Brain pericyte (primary cell): Measurements from ENCODE around the gene SPECC1.
"Not testable (repeated sequence)": the region's sequence is repeated elsewhere in the genome, so short reads cannot be mapped to it uniquely, and the experiment has no call there.

Experiments used
- DNase-seq: peaks from one replicate; pipeline ENCODE4 v3.0.0-alpha.2; 2012; ENCODE audit warnings: low read depth, low spot score

SPECC1 gene, protein sequence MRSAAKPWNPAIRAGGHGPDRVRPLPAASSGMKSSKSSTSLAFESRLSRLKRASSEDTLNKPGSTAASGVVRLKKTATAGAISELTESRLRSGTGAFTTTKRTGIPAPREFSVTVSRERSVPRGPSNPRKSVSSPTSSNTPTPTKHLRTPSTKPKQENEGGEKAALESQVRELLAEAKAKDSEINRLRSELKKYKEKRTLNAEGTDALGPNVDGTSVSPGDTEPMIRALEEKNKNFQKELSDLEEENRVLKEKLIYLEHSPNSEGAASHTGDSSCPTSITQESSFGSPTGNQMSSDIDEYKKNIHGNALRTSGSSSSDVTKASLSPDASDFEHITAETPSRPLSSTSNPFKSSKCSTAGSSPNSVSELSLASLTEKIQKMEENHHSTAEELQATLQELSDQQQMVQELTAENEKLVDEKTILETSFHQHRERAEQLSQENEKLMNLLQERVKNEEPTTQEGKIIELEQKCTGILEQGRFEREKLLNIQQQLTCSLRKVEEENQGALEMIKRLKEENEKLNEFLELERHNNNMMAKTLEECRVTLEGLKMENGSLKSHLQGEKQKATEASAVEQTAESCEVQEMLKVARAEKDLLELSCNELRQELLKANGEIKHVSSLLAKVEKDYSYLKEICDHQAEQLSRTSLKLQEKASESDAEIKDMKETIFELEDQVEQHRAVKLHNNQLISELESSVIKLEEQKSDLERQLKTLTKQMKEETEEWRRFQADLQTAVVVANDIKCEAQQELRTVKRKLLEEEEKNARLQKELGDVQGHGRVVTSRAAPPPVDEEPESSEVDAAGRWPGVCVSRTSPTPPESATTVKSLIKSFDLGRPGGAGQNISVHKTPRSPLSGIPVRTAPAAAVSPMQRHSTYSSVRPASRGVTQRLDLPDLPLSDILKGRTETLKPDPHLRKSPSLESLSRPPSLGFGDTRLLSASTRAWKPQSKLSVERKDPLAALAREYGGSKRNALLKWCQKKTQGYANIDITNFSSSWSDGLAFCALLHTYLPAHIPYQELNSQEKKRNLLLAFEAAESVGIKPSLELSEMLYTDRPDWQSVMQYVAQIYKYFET

DNA sequence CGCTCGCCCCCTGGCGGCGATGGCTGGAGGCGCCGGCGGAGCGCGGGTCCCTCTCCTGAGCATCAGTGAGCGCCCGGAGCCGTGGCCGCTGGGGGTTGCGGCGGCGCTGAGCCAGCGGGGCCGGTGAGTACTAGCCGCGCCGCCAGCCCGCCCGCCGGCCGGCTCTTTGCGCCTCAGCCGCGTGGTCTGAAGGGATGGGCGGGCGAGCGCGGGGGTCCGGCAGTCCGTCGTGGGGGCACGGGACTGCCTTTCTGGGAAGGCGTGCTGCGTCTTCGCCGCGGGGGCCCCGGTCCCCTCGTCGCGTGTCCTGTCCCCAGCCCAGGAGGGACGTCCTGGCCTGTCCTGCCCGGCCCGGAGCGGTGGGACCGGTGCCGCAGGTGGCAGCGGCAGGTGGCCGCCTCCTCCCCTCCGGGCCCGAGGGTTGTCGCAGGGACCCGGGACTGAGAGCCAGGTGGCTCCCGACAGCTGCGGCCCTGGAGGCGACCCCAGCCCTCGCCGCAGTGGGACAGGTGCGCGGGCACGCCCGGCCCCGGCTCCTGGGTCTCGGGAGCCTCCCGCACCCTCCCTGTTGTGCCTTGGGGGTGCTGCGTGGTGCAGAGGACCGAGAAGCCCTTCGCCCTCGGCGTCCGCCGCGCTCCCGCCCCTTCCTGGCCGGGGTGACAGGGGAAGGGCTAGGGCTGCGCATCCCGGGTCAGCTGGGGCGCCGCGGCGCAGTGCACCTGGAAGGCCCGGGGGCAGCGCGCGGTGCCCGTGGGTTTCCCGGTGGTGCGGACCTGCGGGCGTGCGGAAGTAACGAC, at the start of gene SPECC1:
Gene SPECC1, plus strand, starts transcription at position 58 of the 797 bp plus-strand sequence. CDS start 87,293 bp downstream, outside the sequence.
- no peak for DNase-seq

DNA sequence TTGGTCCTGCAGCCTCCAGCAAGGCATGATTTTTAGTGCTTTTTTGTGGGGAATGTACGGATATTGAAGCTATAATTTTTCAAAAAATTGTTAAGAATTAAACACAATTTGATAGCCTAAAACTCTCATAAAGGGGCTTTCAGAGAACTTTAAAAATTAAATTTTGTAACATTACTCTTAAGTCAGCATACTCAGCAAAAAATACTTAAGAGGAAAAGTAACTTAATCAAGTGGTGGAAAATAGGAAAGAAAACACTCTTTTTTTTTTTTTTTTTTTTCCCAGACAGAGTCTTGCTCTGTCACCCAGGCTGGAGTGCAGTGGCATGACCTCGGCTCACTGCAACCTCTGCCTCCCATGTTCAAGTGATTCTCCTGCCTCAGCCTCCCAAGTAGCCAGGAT, 46.2 kb upstream of the SPECC1 start:
- DNase-seq = not testable (repeated sequence)

DNA sequence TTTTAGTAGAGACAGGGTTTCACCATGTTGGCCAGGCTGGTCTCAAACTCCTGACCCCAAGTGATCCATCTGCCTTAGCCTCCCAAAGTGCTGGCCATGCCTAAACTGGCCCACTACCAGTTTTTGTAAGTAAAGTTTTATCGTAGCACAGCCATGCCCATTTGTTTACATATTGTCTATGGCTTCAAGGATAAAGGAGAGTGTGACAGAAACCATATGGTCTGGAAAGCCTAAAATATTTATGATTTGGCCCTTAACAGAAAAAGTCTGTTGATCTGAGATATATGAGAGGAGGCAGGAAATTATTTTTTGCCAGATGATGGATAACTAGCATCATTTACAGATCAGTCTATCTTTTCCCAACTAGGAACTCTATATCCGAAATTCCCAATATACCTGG, 36.0 kb upstream of the SPECC1 start:
- DNase-seq = no peak

DNA sequence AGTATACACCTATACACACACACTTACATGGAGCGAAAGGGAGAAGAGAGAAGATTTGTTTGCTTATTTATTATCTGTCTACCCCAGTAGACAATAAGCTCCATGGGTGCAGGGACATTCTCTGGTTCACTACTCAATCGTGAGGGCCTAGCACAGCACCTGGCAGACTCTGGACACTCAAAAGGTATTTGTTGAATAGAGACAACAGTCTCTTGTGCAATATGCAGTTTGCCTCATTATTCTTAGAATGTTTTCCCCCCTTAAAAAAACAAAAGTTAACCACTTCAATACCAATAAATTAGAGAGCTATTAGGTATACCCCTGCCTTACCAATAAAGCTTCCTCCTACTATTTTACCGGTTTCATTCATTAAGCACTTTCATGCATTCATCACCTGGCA, 33.6 kb upstream of the SPECC1 start:
- DNase-seq = no peak

DNA sequence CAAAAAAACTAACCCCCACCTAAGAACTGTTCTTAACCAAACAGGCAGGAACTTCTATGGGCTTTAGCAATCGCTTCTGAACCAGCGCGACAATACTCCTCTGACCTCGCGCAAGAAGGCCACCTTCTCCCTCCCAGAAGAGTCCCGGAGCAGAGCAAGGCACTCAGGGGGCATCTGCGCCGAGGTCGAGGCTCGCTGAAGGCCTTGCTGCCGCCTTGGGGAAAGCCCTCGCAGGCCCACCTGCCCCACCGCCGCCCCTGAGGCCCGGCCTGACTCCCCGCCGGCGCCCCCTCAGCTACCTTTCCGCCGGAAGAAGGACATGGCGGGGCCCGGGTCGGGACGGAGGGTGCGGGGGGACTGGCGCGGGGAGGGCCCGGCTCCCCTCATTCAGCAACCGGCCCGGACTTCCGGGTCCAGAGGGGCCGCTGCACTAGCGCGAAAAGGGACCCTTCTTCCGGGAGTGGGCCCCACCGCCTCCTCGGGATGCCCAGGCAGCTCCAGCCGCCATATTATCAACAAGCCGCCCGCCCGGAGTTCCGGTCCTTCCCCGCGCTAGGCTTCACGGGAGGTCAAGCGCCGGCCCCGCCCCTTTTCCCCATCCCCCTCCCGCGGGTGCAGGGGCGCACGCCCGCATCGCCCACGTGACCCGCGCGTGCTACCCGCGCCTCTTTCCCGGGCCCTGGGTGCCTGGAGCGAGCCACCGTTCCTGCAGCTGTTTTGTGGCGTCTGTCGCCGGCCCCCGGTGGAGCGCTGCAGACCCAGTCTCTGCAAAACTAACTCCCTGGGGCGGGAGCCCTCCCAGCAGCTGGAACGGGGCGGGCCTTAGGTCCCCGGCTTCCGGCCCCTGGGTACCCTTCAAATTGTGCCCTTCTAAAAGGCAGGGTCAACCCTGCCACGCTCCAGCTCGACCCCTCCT, 31.6 kb upstream of the SPECC1 start, which contains the start of gene AKAP10:
Gene AKAP10, minus strand, starts transcription at position 536 of the 916 bp plus-strand sequence. Its CDS starts 149 bp downstream, at position 387.
- DNase-seq = no peak

DNA sequence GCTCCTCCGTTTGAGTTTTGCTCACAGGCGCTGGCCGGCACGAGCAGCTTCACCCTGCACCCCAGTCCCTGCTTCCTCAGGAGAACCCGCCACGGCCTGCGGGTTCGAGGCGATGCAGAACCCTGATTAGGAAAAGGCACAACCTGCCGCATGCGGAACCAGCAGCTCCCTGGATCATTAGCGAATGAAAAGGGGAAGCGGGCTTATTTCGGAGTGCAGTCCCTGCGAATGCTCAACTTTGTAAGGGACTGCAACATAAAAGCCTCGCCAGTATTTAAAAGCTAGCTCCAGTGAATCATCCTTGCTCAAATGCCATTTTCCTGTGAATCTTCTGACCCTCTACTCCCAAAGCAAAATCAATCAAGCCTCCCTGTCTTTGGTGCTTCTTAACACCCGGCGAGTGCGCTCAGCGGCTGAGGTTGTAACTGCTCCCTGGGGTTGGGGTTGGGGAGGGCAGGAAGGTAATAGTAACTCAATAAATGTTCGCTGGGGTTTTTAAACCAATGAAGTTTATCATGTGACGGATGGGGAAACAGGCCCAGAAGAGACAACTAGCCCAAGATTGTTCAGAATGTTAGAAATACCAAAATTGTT, 30.9 kb upstream of the SPECC1 start:
- DNase-seq = no peak

DNA sequence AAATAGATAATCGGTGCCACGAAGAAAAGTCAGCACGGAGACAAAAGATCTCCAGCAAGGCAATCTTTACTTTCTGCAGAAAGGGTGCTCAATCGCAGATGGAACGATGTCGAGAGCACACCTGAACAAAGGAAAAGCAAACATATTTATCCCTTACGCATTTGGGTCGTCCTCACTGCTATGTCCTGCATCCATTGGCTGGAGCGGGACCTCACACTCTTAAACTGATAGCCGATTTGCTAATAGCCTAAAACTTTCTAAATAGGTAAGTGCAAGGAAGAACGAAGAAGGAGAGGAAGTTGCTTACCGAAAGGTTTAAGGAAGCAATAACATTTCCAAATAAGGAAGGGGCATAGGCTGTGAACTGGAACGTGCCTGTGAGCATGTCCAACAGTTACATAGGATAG, 30.4 kb upstream of the SPECC1 start:
- DNase-seq = no peak

DNA sequence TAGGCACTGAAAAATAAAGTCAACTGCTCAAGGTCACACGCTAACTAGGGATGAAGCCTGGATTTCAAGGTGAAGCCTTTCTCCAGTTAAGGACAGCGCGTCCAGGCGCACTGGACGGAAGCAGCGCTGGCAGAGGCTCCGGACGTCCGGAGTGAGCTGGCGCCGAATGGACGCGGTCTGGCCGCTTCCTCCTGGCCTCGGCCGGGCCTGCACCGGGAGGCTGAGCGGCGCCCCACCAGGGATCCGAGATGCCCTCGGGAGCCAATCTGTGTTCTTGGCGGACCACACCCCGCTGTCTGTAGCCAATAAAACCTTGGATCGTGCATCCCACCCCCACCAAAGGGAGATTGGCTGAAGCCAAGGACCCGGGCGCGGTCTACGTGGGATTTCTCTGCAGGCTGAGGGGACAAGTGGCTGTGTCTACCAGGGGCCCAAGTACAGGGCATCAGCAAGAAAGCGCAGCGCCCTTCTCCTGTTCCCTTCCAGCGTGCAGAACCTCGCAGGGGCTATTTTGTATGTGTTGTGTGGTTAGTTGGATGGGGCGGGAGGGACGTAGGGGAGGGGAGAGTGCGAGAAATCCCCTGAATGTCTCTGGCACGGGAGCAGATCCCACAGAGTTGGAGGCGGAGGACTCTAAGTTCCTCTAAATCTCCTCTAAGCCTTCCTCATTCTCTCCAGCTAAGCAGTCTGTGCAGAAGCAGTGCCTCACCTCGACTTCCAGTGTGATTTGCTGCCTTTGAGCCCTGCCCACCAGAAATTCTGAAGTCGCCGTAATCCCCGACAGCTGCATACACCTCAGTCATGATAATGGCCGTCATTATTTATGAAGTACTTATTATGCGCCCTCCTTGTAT, 29.0 kb upstream of the SPECC1 start:
- no peak for DNase-seq

DNA sequence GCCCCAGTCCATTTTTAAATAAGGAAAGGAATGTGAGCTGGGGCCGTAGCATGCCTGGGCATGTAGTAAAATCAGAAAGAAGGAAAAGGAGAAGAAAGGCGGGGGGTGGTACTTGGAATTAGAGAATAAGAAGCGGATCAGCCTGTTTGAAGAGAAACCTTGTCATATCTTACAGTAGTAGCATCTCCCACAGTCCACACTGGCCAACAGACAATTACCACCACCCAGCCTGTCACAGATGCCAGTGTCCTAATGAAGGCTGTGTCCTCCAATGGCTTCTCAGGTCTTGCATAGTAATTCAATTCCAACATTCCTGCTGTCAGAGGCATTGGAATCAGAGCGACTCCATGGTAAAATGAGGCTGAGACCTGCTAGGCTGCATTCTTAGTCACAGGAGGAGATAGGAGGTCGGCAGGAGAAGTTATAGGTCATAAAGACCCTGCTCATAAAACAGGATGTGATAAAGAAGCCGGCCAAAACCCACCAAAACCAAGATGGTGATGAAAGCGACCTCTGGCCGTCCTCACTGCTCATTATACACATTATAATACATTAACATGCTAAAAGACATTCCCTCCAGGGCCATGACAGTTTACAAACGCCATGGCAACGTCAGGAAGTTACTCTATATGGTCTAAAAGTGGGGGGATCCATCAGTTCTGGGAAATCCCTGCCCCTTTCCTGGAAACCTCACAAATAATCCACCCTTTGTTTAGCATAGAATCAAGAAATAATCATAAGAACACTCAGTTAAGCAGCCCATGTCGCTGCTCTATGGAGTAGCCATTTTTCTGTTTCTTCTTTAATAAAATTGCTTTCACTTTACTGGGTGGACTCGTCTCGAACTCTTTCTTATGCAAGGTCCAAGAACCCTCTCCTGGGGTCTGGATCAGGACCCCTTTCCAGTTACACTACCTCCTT, 22.0 kb upstream of the SPECC1 start:
- DNase-seq = no peak

DNA sequence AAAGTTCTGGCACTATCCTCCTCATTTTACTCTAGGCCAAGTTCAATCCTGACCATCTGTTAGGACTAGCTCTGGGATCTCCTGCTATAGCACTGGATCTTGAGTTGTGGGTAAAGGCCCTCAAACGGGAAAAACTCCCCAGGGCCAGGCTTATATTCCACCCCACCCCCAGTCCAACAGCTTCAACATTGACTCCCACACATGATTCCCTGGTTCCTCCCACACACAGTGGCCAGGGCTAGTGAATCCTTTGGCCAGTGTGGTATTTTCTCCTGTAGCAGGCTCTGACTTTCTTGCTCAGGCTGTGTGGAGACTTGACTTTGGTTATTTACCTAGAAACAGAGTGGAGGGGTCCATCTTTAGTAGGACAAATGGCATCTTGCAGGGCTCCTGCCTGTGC, 21.3 kb upstream of the SPECC1 start:
- DNase-seq = no peak

DNA sequence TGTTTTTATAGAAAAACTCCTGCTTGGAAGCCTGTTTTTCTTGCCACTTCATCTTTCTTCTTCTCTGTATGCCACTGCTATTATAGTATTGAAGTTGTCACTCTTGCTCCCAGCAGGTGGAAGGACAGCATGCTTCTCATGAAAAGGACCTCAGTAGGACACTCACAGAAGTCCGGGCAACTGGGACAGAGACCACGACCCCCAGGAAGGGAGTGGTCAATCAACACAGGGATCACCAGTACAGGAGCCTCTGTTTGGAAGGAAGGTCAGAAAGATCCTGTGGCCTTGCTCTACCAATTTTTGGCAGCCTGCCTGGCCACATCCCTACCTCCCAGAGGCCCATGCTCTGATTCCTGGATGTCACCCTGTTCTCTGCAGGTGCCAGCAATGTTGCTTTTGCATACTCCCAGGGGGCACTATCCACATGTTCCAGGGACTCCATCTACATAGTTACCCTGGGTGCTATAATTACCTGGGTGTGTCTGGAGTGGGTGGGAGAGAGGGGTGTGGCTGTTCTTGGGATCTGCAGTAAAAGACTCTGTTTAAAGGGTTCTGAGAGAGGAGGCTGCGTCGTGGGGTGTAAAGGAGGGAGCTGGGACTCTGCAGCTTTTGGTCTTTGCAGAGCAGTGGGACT, 17.8 kb upstream of the SPECC1 start:
- no peak for DNase-seq

DNA sequence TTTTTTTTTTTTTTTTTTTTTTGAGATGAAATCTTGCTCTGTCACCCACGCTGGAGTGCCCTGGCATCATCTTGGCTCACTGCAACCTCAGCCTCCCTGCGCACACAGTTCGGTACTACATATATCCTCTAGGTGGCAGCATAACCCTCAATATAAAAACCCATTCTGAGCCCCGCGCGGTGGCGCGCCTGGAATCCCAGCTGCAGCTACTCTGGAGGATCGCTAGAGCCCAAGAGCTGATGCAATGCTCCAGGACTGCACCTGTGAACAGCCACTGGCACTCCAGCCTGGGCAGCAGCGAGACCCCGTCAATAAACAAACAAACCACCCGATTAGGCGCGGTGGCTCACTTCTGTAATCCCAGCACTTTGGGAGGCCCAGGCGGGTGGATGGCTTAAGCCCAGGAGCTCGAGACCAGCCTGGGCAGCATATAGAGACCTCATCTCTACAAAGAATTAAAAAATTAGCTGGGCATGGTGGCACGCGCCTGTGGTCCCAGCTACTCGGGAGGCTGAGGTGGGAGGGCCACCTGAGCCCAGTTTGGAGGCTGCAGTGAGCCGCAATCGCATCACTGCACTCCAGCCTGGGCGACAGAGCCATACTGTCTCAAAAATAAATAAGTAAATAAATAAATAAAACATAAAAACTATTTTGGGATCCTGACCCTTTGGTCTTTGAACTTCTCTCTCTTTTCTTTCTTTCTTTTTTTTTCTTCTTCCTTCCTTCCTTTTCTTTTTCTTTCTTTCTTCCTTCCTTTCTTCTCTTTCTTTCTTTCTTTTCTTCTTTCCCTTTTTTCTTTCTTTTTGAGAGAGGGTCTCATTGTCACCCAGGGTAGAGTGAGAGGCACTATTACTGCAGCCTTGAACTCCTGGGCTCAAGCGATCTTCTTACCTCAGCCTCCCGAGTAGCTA, 16.1 kb upstream of the SPECC1 start:
- peak; percentile 60 for DNase-seq

DNA sequence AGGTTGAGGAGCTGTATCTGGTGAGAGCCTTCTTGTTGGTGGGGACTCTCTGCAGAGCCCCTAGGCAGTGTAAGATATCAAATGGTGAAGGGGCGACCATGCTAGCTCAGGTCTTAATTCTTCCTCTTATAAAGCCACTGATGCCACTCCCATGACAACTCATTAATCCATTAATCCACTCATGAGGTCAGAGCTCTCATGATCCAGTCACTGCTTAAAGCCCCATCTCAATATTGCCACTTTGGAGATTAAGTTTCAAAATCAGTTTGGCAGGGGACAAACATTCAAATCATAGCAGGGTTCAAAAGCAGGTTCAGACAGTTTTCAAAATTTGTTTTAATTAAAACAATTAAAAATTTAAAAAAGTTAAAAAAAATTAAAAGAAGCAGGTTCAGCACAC, 13.1 kb upstream of the SPECC1 start:
- DNase-seq = no peak

DNA sequence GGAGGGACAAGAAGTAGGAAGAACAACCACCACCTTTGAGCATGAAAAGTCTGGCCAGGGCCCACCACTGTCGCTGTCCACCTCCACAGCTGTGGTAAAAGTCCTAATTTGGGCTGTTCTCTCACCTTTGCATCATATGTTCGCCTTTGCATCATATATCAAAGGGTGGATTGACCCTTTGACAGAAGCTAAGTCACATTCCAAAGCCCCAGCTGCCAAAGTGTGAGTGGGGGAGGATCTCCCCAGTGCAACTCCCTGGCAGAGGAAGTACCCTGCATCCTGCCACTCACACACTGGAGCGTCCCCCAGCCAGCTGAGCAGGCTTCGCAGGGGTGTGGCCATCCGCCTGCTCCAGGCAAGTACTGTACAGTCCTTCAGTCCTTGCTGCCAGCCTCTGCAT, 12.7 kb upstream of the SPECC1 start:
- DNase-seq = no peak

DNA sequence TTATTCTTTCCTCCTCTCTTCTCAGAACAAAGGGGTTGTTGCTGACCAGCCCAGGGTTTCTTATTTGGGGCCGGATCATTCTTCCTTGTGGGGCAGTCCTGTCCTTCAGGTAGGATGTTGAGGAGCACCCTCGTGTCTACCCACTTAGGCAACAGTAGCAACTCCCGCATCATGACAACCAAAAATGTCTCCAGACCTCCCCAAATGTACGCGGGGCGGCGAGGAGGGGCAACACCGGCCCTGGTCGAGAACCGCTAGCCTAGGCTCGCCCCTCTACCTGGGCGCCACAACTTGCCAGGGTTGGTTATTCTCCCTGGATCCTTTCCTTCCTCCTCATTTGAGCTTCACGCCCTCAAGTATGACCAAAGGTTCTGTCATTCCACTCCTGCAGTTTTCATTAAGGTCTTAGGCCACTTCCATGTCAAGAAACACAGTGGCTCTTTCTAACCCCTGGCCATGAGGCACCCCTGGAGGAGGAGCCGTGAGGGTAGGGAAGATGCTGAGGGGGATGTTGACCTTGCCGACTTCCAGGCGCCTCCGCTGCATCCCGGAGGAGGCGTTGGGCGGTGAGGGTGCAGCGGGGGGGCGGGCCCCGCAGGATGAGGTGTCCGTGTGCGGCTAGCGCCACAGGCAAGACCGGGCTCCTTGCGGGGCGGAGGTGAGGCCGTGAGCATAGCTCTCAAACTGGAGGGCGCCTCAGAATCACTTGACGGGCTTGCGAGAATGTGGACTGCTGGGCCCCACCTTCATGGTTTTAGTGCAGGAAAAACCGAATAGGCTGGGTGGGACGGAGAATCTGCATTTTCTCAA, 712 bp upstream of the SPECC1 start:
- DNase-seq = no peak

DNA sequence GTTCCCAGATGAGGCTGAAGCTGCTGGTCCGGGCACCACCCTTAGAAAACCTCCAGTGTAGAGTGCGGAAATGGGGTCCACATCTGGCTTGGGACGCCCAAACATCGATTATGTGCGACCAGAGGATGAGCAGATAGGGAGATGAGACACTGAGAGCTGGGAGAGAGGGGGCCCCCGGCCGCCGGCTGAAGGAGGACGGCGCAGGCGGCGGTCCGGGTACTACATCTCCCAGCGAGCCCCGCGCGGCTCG, 182 bp upstream of the SPECC1 start:
- DNase-seq = peak; percentile 8
